ENCODE data around the gene USP6NL.
"Not testable (repeated sequence)": the region's sequence is repeated elsewhere in the genome, so short reads cannot be mapped to it uniquely, and the experiment has no call there.

USP6NL gene

DNA sequence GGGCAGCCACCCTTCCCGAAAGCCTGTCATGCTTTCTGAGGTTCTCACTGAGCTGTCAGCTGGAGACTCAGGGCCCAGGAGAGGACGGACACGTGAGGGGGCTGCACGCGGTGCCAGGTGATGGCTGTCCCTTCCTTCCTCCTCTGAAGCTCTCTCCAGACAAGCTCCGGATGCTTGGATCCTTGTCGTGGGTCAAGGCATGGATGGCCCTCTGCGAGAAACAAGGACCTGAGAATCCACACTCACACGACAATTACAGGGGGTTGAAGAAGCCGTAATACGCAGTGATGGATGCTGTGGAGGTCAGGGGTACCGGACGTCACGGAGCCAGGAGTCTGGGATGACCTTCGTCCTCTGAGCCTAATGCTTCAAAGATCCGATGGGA, 170.3 kb downstream of the USP6NL start:
- TF ChIP-seq, protein P1, sequence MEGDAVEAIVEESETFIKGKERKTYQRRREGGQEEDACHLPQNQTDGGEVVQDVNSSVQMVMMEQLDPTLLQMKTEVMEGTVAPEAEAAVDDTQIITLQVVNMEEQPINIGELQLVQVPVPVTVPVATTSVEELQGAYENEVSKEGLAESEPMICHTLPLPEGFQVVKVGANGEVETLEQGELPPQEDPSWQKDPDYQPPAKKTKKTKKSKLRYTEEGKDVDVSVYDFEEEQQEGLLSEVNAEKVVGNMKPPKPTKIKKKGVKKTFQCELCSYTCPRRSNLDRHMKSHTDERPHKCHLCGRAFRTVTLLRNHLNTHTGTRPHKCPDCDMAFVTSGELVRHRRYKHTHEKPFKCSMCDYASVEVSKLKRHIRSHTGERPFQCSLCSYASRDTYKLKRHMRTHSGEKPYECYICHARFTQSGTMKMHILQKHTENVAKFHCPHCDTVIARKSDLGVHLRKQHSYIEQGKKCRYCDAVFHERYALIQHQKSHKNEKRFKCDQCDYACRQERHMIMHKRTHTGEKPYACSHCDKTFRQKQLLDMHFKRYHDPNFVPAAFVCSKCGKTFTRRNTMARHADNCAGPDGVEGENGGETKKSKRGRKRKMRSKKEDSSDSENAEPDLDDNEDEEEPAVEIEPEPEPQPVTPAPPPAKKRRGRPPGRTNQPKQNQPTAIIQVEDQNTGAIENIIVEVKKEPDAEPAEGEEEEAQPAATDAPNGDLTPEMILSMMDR (IDR thresholded peaks at IDR 0.05; ENCODE audit: control insufficient read depth, insufficient read depth, low read depth, low read length, missing control alignments) = no peak
- no peak for DNase-seq (ENCODE audit: low read depth)
- H3K4me3 ChIP-seq (ENCODE audit: control insufficient read depth, low read depth, low read length) = no peak overlapping the region

DNA sequence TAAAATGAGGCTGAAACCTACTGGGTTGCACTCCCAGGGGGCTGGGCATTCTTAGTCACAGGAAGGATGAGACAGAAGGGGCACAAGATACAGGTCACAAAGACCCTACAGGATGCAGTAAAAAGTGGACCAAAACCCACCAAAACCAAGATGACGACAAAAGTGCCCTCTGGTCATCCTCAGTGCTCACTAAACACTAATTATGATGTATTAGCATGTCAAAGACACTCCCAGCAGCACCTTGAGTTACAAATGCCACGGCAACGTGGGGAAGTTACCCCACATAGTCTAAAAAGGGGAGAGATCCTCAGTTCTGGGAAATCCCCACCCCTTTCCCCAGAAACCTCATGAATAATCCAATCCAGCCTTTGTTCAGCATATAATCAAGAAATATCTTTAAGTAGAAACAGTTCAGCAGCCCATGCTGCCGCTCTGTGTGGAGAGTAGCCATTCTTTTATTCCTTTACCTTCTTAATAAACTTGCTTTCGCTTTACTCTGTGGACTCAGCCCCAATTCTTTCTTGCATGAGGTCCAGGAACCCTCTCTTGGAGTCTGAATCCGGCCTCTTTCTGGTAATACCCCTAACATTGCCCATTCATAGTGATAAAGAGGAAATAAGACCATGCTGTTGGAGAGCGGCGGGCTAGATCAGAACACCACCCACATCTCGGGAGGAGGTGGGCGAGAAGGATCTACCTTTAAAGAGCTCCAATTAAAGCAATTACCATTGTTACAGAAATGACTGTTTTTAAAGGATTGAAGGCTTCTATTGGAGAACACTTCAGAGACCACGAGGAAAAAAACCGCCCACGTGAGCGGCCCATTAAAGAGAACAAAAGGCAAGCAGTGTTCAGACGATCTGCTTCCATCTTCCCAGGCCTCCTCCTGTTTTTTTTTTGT, 170.9 kb downstream of the USP6NL start:
- TF ChIP-seq, protein P1 (IDR thresholded peaks at IDR 0.05; ENCODE audit: control insufficient read depth, insufficient read depth, low read depth, low read length, missing control alignments) = no peak
- DNase-seq (ENCODE audit: low read depth) = no peak
- H3K4me3 ChIP-seq (ENCODE audit: control insufficient read depth, low read depth, low read length) = no peak overlapping the region

DNA sequence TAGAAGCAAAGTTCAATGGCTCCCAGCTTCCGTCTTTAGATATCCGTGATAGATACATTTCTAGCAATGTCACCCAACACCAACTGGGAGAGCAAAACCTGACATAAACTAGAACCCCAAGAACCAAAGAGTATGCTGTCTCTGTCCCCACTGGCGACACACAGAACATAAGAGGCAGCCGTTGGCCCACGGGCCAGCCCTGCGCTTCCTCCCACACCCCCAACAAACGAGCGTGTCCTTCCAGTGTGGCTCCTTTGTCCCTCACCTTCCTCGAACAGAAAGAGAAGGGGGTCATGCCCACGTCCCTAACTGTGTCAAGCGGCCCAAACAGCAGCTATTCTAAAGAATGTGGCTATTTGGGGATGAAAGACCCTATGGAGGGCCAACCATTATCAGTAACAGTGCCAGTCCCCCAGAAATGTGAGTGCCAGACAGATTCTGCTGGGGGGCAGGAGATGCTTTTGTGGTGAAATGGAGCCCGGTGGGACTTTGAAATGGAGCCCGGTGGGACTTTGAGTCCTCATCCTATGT, 171.9 kb downstream of the USP6NL start:
- TF ChIP-seq, protein P1 (IDR thresholded peaks at IDR 0.05; ENCODE audit: control insufficient read depth, insufficient read depth, low read depth, low read length, missing control alignments) = no peak
- DNase-seq (ENCODE audit: low read depth) = no peak
- H3K4me3 ChIP-seq (ENCODE audit: control insufficient read depth, low read depth, low read length) = no peak overlapping the region

DNA sequence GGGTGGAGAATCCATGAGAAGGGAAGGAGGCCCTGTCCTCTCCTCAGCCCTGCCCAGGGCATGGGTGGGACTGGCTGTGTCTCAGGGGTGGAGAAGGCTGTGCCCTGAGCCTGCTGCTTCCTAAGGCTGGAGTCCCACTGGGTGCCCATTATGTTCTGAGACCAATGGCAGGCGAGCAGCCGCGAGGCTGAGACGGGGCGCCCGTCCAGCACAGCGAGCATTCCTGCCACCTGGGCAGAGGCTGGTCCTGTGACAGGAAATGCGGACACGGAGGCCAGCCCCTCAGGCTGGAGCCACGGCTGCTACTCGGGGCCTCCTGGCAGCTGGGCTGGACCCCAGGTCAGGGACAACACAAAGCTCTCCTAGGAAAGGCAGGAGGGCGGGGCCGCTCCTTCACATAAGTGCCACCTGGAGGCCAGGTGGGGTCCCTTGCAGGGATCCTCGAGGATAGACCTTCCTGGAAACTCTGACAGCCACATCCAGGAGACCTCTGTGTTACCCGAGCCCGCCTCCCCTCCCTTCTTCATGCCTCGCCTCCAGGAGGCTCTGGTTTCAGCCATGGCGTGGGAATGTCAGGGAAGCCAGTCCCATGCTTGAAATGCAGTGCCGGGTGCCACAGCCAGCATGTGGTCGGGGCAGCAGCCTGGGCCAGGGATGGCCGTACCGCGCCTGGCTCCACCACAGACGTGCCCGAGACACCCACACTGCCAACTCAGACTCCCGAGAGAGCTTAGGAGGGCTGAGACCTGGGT, 173.9 kb downstream of the USP6NL start:
- TF ChIP-seq, protein P1 (IDR thresholded peaks at IDR 0.05; ENCODE audit: control insufficient read depth, insufficient read depth, low read depth, low read length, missing control alignments) = no peak
- DNase-seq (ENCODE audit: low read depth) = no peak
- no peak overlapping the region for H3K4me3 ChIP-seq (ENCODE audit: control insufficient read depth, low read depth, low read length)

DNA sequence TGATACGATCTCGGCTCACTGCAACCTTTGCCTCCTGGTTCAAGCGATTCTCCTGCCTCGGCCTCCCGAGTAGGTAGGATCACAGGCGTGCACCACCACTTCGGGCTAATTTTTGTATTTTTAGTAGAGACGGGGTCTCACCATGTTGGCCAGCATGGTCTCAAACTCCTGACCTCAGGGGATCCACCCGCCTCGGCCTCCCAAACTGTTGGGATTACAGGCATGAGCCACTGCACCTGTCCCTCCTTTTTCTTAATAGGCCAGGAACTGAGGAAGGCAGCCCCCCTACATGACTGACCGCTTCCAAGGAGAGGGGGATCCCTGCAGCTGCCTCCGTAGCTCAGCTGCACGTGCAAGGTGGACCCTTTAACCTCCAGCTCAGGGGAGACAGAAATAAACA, 175.0 kb downstream of the USP6NL start:
- H3K4me3 ChIP-seq (ENCODE audit: control insufficient read depth, low read depth, low read length); DNase-seq (ENCODE audit: low read depth): not testable (repeated sequence)

DNA sequence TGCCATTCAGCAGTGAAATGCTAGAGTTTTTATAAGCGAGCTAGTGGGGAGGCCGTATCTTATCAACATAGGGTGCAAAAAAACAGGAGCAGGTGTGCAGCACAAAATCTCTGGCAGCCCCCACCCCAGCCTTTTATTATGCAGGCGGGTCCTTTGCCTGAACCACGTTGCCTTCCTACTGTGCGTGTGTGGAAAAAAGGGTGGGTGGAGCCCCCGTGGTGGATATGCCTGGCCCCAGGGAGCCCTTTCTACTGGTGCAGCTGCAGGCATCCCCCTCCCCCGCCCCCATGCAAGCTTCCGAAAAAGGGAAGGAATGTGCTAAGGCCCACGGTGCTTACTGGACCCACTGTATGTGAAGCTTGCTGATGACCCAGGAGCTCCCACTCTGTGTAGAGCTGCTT, 175.9 kb downstream of the USP6NL start:
- TF ChIP-seq, protein P1 (IDR thresholded peaks at IDR 0.05; ENCODE audit: control insufficient read depth, insufficient read depth, low read depth, low read length, missing control alignments) = no peak
- H3K4me3 ChIP-seq (ENCODE audit: control insufficient read depth, low read depth, low read length) = no peak overlapping the region
- no peak for DNase-seq (ENCODE audit: low read depth)

DNA sequence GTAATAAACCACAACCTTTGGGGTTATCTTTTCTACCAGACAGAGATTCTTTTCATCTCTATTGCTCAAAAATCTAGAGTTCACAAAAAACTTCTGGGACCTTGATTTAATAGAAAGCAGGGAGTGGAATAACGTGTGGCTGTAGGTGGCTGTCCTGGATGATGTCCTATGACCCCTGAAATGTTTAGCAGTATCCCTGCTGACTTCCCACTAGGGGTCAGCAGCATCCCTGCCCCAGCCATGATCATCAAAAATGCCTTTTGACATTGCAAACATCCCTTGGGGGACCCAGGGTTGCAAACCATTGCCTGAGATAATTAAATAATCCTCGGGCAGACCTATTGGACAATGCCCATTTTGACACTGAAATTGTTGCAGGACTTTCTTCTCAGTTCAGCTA, 177.1 kb downstream of the USP6NL start:
- DNase-seq (ENCODE audit: low read depth) = no peak
- TF ChIP-seq, protein P1 (IDR thresholded peaks at IDR 0.05; ENCODE audit: control insufficient read depth, insufficient read depth, low read depth, low read length, missing control alignments) = no peak
- H3K4me3 ChIP-seq (ENCODE audit: control insufficient read depth, low read depth, low read length) = no peak overlapping the region
